NCI-H82 (cell line): ENCODE measurements around the gene PDE3A.
"Not testable (repeated sequence)": the region's sequence is repeated elsewhere in the genome, so short reads cannot be mapped to it uniquely, and the experiment has no call there.

Source experiments
- DNase-seq: peaks from one replicate; lab custom pipeline; 2025; lab: John Stamatoyannopoulos, UW

Gene PDE3A

GRCh38 chr12:20374795-20375194, 6.5 kb downstream of the PDE3A start:
- no peak for DNase-seq

DNA sequence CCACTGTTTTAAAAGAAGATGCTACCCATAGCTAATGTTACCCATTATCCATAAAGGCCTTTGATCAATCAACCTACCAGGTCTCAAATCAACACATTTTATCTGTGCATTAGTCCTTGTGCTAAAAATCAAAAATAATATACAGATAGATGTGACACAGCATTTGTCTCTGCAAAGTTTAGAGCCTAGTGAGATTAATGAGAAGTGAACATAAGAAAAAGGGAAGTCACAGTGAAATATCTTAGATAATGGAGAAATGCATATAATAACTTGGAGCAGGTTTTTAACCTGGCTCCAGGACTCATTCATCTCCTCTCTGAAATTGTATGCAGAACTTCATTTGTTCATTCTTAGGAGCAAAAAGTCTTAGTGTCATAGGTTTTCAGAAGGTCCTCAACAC, 7.2 kb downstream of the PDE3A start:
- DNase-seq = no peak

DNA sequence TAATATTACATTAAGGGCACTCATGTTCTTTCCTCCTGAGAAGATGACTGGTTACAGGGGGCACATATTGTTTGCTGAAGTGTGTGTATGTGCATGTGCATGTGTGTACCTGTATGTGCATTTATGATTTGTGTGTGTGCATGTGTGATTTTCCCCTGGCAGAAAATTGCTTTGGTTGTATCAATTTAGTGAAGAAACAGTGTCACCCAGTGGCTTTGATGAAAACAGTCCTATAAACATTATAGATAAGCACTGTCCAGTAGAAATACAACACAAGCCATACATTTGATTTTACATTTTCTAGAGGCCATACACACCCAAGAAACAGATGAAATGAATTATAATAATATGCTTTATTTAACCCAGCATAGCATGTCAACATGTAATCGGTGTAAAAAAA, 8.6 kb downstream of the PDE3A start:
- DNase-seq = peak; percentile 64

- DNase-seq = no peak
Observed at GRCh38 chr12:20377750-20378149, 9.4 kb downstream of the PDE3A start.

DNA sequence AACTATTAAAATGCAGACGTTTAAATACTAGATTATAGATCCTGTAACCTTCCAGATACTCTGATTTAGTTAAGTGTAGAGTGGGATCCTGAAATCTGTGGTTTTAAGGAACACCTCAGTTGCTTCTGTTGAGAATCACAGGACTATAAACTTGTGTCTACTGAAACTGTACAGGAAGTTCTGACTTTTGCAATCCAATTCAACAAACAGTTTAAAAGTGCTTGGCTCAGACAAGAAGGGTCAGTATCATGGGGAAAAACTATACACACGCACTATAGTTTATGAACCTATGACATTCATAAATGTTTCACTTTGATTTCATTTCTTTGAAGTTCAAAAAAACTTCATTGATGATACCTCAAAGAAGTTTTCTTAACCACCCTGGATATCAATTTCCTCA, 13.8 kb downstream of the PDE3A start:
- no peak for DNase-seq

- peak; percentile 17 for DNase-seq
Observed at GRCh38 chr12:20383612-20384011, 15.3 kb downstream of the PDE3A start.

- not testable (repeated sequence) for DNase-seq
Observed at GRCh38 chr12:20384836-20385235, 16.5 kb downstream of the PDE3A start.

DNA sequence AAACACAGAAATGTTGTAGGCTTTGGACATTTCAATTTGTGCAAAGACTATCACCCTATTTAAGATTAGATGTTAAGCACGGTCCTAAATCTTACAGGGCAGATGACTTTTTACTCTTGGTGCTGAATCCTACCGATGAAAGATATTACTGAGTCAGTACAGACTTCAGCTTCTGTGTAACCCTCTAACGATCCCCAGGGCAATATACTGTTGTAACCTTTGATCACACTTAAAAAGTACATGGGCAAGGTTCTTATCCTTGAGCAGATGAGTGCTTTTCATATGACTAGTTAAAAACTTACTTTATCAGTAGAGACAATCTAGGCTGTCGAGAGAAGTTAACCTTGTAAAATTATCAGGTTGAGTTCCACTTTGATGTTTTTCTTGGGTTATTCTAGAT, 22.5 kb downstream of the PDE3A start:
- DNase-seq = no peak

- no peak for DNase-seq
Observed at GRCh38 chr12:20392339-20392738, 24.0 kb downstream of the PDE3A start.

GRCh38 chr12:20393707-20394106, 25.4 kb downstream of the PDE3A start:
- DNase-seq = no peak

DNA sequence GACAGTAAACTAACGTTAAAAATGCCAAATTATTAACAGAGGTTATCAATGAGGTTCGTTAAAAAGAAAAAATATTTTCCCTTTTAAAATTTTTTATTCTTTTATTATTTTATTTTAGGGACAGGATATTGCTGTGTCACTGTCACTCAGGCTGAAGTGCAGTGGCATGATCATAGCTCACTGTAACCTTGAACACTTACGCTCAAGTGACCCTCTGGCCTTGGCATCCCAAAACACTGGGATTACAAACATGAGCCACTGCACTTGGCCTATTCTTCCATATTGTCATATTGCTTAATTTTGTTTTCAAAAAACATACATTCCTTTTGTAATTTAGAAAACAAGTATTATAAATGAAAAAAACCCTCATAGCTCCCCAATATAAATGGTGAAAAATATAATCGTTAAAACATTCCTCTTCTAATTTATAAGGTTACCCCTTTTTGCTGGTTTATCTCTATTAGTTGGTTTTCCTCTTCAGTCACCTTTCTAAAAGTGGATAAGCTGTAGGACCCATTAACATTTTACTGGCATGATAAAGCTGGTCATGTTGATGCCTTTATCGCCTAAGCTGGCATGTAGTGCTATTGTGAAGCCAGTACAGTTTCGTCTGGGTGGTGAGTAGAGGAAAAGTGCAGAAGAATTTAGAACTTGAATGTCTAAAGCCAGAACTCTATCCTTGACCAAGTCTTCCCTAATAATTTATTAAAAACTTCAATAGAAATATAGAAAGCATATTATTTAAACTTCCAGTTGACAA, 27.6 kb downstream of the PDE3A start:
- DNase-seq = no peak

DNA sequence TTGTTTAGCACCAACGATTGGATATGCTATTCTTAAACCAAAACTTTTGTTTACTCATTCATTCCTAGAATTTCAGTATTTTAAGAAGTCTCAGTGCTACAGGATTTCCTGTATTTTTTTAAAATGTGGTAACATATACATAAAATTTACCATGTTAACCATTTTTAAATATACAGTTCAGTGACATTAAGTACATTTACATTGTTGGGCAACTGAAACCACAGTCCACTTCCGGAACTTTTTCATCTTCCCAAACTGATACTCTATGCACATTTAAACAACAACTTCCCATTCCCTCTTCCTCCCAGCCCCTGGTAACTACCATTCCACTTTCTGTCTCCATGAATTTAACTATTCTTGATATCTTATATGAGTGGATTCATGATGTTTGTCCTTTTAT, 30.3 kb downstream of the PDE3A start:
- DNase-seq = no peak

DNA sequence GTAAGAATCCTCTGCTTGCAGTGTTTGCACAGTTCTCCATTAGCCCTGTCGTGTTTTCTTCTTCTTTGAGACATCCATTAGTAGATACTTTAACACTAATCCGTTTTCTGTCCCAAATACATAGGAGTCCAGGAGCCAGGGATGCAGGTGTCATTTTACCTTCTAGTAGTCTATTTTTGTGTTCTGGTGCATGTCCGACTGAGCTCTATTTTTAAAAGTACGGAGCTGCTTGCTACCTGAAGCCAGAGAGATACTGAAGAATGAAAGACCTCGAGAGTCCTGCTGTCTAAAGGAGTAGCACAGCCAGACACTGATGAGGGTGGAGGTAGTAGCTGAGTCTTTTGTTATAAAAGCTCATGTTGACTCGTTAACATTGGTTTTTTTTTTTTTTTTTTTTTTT, 31.7 kb downstream of the PDE3A start:
- DNase-seq = no peak

GRCh38 chr12:20403230-20403629, 34.9 kb downstream of the PDE3A start:
- DNase-seq = peak; percentile 4

- no peak for DNase-seq
Observed at GRCh38 chr12:20404576-20405346, 36.4 kb downstream of the PDE3A start.

DNA sequence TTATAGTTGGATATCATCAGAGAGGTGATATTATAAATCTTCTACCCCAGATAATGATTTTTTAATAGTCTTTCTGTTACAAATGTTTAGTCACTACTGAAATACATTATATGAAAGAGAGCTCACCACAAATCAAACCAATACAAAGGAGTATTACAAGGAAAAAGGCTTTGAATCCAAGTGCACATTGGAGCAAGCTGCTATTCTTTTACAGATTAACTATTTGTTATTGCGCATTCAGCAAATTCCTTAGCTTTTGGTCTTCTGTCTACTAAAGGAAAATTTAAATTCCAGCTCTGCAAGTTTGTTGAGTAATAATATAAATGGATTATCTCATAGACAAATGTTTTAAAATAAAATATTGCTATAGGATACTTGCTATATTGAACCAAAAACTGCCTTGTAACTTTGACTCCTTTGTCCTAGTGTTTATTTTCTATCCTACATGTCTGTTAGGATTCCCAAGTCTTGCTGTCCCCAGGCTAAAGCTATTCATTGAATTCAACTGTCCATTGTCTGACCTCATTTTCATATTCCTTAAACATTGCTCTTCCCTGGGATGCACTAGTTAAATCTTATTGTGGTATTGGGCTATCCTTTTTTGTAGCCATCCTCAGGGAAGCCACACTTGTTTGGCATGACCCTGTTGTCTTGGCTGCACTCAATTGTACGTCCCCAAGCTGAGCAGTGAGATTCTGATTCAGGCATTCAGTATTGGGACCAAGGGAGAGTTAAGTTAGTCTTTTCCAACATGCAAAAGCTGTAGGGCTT, 41.5 kb downstream of the PDE3A start:
- no peak for DNase-seq

DNA sequence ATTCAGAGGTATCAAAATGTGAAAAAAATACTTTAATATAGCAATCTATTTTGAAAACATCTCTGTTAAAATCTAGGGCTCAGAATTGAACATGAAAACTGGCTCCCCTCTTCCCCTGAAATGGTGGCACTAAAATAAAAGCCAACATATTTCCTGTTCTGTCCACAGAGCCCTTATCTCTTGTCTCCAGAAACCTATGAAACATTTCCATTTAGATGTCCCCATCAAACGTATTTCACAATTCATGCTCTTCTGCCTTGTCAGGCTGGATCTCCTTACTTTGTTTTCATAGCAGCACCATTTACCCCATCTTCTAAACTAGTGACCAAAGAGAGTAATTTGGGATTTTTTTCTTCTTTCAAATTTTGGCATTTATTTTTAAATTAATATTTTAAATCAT, 42.4 kb downstream of the PDE3A start:
- no peak for DNase-seq

DNA sequence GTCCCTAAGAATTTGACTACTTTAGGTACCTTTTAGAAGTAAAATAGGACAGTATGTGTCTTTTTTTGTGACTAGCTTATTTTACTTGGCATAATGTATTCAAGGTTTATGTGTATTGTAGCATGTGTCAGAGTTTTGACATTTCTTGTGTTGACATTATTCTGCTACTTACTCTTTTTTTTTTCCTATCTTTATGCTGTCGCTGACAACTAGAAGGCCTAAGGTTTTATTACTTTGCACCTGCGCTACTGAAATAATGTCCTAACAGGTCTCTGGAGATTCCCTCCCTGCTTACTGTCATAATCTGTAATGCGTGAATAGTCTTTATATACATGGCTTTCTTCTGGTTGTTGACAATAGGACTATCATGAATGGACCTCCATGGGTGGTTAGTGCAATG, 43.0 kb downstream of the PDE3A start:
- no peak for DNase-seq

GRCh38 chr12:20415028-20415427, 46.7 kb downstream of the PDE3A start:
- no peak for DNase-seq

DNA sequence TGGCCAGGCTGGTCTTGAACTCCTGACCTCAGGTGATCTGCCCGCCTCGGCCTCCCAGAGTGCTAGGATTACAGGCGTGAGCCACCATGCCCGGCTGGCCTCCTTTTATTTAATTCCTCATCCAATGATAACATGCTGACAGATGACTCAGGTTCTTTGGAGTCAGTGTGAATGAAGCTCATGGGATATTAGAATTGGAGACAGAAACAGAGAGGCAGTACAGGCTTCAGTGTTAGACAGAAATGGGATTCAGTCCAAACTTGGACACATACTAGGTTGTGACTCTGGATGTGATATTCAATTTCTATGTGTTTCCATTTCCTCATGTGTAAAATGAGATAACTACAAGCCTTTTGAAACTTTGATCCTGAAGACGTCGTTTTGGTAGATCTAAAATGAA, 47.3 kb downstream of the PDE3A start:
- DNase-seq = no peak

GRCh38 chr12:20420557-20420956, 52.2 kb downstream of the PDE3A start:
- no peak for DNase-seq

DNA sequence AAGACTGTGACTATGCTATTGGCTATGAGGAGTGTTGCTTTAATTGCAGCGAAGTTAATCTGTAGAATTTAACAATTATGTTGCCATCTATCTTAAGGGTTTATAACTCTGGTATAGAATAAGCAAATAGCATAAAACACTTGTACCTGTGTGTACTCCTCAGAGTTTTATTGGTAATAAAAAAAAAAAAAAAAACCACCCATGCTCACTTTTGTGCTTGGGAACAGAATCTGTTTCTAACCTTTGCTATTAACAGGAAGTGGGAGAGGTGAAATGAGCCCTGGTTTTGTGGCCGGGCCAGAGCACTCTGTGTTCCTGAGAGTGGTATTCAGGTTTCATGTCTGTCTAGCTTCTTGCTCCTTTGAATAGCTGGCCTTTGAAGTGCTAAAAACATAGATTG, 53.1 kb downstream of the PDE3A start:
- DNase-seq = no peak

- DNase-seq = peak; percentile 32
Observed at GRCh38 chr12:20423557-20423956, 55.2 kb downstream of the PDE3A start.
